Activated CD8-positive, alpha-beta memory T cell treated with anti-CD3 and anti-CD28 coated beads, Interleukin-2, amount 50 U/mL, for 1 hour (primary cell): ENCODE data around the gene EML3.
"Not testable (repeated sequence)": the region's sequence is repeated elsewhere in the genome, so short reads cannot be mapped to it uniquely, and the experiment has no call there.

Experiments
- DNase-seq: peaks from one replicate; pipeline ENCODE4 v3.0.0-alpha.2; 2020; ENCODE audit errors: extremely low read depth

EML3 gene

GRCh38 chr11:62570903-62571302 lies 41.7 kb downstream of the EML3 start:
- not testable (repeated sequence) for DNase-seq

GRCh38 chr11:62569611-62570010 lies 43.0 kb downstream of the EML3 start:
- no peak for DNase-seq

GRCh38 chr11:62567018-62567633 lies 45.4 kb downstream of the EML3 start:
- DNase-seq, result no peak

- DNase-seq, result no peak
Observed at GRCh38 chr11:62566247-62566646, 46.3 kb downstream of the EML3 start.

GRCh38 chr11:62565100-62565802 lies 47.3 kb downstream of the EML3 start:
- DNase-seq, result no peak

DNA sequence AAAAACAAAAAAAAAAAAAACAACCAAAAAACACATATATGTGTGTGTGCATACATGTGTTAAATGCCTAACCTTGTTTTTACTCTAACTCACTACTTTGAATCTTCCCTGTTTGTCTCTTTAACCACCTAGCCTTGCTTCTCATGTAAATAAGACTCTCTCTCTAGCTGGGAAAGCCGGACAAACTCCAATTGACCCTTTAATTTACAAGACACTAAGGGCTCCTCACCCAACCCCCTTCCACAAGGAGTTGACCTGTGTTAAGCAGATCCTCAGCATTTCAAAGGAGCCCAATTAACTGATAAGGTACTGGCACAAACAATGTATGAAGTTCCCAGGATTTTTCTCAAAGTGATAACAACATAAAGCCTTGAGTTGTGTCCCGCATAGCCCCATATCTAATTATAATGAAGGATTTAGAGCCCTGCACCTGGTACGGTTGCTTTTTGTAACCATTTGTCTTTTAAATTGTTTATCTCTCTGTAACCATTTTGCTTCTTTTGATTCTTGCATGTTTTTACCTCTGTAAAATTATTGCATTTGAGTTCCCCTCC lies 50.8 kb downstream of the EML3 start:
- not testable (repeated sequence) for DNase-seq

DNA sequence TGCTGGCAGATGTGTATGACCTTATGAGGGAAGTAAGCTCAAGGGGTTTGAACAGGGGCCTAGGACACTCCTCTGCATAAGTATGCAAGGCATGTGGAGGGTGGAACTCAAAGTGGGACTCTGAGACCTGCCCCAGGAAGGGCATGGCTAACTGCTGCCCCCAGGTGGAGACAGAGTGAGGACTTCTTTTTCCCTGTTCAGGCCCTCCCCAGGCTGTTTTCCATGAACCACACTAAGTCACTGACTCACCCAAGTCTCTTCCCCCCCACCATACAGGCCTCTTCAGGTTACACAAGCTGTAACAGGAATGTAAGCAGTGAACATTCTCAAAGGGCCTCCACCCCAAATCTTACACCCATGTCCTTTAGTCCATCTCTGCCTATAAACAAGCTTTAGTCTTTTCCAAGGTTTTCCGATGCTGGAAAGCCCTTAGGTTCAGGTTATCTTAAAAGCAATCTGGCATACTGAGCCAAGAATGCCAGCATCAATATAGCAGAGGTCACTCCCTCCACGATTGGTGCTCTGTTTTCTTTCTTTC lies 51.9 kb downstream of the EML3 start:
- DNase-seq, result peak; percentile 76

- DNase-seq, result not testable (repeated sequence)
Observed at GRCh38 chr11:62559626-62560025, 52.9 kb downstream of the EML3 start.

DNA sequence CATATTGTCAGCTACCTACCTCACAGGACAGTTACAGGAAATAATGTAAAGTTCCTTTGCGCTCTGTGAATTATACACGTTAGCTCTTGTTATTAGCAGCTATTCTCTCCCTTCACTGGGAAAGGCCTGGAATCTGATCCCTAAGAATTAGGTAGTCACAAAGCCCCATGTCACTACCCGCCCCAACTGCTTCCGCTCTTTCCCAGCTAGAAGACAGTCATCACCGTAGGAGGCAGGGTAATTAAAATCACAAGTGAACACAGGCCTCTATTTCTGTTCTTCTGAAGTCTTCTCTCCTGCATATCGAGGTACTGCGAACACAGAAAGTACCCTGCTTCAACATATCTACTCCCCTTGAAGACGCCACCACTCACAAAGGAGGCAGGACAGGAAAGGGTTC lies 53.4 kb downstream of the EML3 start:
- no peak for DNase-seq

DNA sequence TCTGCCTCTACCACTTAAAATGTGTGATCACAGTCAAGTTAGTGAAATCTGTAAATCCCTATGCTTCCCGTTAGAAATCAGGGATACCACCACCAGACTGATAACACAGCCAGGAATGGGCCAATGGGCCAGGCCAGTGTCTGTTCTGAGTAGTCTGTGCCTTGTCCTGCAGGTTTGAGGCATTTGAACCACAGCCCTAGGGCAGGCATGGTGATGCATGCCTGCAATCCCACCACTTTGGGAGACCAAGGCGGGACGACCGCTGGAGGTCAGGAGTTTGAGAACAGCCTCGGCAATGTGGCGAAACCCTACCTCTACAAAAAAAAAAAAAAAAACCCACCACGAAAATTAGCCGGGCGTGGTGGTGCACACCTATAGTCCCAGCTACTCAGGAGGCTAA lies 53.9 kb downstream of the EML3 start:
- DNase-seq, result no peak

DNA sequence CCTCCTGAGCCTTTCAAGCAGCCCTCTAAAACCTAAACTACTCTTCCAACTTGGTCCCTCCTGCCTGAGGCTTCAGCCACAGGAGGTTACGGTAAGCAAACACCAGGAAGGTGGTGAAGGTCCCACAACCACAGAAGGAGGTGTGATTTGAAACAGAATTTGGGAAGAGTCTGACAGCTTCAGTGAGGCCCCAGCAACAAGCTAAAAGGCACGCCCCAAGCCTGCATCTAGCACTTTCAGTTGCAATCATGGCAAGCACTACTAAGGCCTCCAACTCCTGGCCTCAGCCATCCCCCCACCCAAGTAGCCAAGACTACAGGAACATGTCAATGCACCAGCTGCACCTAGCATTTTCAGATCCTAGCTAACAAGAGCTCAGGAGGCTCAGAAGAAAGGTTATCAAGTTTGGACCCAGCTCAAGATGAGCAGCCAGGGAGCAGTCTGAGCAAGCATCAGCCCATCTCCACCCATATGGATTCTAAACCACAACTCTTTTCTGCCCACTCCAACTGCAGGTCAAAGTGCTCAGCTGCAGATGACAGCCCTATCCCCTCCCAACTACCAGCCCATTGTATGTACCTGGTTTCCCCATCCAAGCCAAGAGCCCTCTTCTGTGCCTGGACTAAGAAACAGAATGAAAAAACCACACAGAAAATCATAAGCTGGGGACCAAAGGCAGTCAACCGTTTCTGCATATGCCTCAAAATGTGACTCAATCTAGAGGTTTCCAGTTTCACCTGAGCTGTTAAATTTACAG lies 55.5 kb downstream of the EML3 start:
- no peak for DNase-seq

DNA sequence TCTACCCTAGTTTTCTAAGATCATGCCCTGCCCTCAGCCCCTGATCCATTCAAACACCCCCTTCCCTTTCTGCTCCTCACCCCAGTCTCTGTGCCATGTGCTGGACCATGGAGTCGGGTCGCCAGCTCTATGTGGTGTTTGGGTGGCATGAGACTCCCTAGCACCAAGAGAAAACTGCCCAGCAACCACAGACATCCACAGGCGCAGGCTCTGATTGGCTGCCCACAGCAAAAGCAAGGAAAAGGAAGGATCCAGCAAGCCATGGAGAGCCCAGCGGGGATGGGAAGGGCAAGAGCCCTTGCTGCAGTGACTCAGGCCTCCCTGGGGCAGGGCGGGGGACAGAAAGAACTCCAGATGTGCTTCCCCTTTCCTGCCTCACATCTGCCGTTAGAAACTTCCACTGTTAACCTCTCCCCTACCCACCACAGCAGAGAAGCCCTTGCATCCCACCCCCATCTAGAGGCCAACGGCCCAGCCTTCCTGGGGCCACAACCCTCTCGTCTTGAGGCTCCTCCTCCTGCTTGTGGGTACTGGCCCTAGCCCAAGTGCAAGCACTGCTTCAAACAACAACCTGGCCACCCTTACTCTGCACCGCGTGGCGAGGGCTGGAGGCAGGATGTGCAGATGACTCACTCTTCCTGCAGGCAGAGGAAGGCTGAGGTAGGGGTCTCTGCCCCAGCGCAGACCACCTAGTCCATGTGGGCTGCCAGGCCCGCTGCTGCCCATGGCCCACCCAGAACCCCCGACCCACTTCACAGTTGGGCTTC lies 56.3 kb downstream of the EML3 start:
- no peak for DNase-seq

- DNase-seq, result no peak
Observed at GRCh38 chr11:62555464-62556107, 57.0 kb downstream of the EML3 start.

GRCh38 chr11:62554387-62555167 lies 58.0 kb downstream of the EML3 start:
- no peak for DNase-seq

- no peak for DNase-seq
Observed at GRCh38 chr11:62553839-62554361, 58.7 kb downstream of the EML3 start.

DNA sequence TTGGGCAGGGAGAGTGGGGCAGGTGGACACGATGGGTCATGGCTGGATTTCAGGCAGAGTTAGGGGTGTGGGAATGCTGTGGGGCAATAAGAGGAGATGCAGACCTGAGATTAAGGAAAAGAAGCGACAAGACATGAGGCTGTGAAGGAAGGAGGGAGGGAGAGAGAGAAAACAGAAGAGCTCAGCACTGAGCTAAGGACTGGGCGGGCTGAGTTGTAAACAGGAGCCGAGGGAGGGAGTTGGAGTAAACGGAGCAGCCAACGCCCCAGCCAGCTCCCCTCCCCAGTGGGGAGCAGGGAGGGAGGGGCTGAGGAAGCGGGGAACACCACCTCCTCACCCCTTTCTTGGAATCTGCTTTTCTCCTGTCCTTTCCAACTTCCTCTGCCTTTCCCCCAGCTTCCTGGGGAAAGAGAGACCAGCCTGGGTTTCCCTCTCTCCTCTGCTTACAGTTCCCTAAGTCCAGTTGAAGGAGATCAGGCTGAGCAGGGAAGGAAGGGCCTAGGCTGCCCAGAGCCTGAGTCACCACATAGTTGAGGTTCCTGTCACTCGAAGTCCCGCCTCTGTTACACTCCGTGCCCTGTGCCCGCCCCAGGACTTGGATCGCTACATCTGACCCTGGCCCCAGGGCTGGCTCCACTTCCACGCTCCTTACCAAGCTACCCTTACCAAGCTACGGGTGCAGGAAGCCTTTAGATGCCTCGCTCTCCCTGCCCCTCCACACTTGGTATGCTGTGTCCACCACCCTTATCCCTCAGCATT lies 59.3 kb downstream of the EML3 start:
- DNase-seq, result no peak

DNA sequence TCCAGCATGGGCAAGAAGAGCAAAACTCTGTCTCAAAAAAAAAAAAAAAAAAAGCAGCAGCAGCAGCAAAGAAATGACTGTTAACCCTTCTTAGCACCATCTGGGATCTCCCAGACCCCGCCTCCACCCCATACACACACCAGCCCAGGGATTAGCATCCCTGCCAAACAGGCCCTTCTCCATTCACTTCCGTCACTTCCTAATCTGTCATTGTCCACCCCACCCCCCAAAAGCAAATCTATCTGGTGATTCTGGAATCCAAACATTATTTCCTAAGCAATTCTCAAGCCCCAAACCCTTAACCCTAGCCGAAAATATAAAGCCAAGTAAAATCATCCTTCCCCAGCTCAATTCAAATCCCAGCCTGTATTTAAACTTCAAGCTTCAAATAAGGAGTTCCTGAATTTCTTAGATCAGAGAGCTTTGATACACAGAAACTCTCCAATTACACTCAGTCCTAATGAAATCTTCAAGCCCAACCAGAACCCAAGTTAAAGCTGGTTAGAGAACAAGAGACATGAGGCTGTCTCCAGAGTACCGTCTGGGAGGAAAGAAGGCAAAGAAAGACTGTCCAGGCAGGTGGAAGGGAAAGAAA lies 60.0 kb downstream of the EML3 start:
- no peak for DNase-seq
